GM21515 (cell line): ENCODE data around the gene PREX1.
"Not testable (repeated sequence)": the region's sequence is repeated elsewhere in the genome, so short reads cannot be mapped to it uniquely, and the experiment has no call there.

Experiments used
- ATAC-seq: cut with Tn5 transposase; IDR thresholded peaks from one replicate; pipeline ENCODE4 v1.9.1; 2021; ENCODE audit not compliant: unreplicated experiment

The PREX1 gene

DNA sequence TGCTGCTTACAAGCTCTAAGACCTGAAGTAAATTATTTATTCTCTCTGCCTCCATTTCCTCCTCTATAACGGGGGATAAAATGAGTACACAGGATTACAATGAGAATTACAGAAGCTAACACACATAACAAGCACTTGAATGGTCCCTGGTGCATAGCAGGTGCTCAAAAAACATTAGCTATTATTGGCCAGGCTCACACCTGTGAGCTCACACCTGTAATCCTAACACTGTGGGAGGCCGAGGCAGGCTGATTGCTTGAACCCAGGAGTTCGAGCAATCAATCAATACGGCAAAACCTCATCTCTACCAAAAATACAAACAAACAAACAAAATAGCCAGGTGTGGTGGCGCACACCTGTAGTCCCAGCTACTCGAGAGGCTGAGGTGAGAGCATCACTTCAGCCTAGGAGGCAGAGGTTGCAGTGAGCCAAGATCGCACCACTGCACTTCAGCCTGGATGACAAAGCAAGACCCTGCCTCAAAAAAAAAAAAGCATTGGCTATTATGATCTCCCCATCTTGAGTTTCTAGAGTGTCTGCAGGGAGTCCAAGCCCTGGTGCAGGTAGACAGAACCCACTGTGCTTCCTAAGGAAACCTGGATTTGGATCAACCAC, 68.1 kb downstream of the PREX1 start:
- peak; percentile 13 for ATAC-seq

GRCh38 chr20:48758206-48758820, 69.5 kb downstream of the PREX1 start:
- ATAC-seq = no peak

- not testable (repeated sequence) for ATAC-seq
Measured at GRCh38 chr20:48756774-48757173, 71.0 kb downstream of the PREX1 start.

GRCh38 chr20:48754292-48754691, 73.5 kb downstream of the PREX1 start:
- ATAC-seq = no peak

- no peak for ATAC-seq
Measured at GRCh38 chr20:48752963-48753362, 74.8 kb downstream of the PREX1 start.

- no peak for ATAC-seq
Measured at GRCh38 chr20:48751871-48752270, 75.9 kb downstream of the PREX1 start.

- ATAC-seq = no peak
Measured at GRCh38 chr20:48750941-48751635, 76.7 kb downstream of the PREX1 start.

- no peak for ATAC-seq
Measured at GRCh38 chr20:48750376-48750775, 77.4 kb downstream of the PREX1 start.

DNA sequence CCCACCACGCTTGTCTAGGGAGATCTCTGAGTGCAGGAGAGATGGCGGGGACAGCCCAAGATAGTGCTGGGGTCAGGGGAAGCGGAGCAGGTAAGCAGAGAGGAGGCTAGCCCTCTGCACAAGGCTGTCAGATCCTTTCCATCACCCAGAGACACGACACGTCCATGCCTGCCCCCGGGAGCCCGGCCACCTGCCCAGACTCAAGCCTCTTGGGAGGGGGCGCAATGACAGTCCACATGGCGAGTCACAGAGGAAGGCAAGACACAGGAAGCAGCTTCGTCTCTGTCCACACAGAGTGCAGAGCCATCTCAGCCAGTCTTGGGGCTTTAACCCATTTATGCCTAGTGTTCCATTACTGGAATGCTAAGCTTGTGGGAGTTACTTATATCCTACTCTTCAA, 78.4 kb downstream of the PREX1 start:
- no peak for ATAC-seq

GRCh38 chr20:48748556-48748955, 79.2 kb downstream of the PREX1 start:
- ATAC-seq = no peak

GRCh38 chr20:48747840-48748414, 79.9 kb downstream of the PREX1 start:
- ATAC-seq = no peak

- no peak for ATAC-seq
Measured at GRCh38 chr20:48745330-48745729, 82.5 kb downstream of the PREX1 start.

- no peak for ATAC-seq
Measured at GRCh38 chr20:48744515-48744914, 83.3 kb downstream of the PREX1 start.

DNA sequence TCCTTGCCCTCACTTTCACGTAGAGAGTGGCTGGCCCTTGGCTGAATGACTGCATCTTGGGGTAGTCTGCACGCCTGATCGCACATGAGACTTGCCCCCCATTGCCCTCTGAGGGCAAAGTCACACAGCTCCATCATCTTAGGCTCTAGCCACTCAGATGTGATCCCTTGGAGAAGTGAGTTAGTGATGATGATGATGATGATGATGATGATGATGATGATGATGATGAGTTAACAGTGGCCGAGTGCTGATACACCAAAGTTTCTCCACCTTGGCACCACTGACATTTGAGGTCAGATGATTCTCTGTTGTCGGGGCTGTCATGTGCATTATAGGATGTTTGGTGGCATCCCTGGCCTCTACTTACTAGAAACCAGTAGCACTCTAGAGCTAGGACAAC, 84.0 kb downstream of the PREX1 start:
- no peak for ATAC-seq

- ATAC-seq = no peak
Measured at GRCh38 chr20:48742912-48743680, 84.7 kb downstream of the PREX1 start.

- ATAC-seq = no peak
Measured at GRCh38 chr20:48742233-48742632, 85.6 kb downstream of the PREX1 start.

DNA sequence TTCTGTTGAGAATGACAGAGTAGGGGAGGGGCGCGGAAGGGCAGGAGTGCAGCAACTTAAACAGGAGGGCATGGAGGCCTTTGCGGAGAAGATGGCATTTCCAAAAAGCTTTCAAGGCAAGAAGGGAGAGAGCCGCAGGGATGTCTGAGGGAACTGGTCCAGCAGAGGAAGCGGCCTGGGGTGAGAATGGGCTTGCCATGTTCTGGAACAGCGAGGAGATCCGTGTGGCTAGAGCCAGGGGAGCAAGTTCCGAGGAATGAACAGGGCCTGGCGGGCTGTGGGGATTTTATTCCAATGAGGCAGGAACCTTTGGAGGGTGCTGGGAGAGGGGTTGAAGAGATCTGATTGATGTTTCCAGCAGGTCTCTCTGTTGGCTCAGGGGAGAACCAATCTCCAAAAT, 86.1 kb downstream of the PREX1 start:
- no peak for ATAC-seq

- no peak for ATAC-seq
Measured at GRCh38 chr20:48740712-48741111, 87.1 kb downstream of the PREX1 start.

DNA sequence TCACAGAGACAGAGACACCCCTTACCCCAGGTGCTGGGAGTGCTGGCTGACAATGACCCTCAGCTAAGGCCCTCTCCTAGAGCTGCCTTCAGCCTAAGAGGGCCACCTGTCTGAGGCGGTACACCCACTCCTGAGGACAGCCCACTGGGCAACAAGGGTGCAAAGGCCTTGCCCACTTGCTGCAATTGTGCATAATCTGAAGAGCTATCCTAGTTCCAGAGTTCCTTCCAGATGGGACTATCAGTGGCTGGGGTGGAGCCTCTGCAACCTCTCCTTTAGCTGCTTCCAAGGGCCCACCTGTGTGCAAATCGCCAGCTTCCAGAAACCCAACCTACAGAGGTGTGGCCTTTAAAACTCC, 87.5 kb downstream of the PREX1 start:
- ATAC-seq = no peak

DNA sequence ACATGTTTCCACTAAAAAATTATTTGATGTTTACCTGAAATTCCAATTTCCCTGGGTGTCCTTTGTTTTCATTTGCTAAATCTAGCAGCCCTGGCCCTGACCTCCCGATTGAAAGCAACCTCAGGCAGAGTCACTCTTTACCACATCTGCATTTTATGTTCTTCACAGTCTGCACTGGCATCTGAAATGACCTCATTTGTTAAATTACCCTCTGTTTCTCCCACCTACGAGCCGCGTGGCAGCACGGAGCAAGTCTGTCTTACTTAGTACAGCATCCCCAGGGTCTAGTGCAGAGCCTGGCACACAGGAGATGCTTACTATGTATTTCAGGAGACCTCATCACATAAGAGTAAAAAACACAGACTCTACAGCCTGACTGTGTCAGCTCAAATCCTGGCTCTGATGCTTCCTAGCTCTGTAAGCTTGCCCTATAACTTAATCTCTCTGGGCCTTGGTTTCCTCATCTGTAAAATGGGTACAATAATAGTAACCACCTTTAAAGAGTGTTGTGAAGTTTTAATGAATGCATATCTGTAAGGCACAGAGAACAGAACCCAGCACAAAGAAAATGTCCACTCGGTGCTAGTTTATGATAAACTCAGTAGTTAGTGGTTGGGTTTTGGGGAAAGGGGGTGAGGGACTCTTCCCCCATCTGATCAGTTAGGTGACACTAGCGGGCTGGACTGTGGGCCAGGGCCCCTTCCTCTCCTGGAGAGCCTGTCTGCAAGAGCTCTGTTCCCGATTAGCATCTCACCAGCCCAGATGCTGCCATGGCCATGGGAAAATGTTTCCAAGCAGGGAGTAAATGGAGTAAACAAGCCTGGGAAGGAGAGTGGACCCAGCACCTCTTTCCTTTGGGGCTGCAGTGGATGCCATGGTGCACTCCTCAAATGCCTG, 88.2 kb downstream of the PREX1 start:
- no peak for ATAC-seq
